ENCODE measurements around the gene ZNF407.

- no peak for TF ChIP-seq CTCF (IDR thresholded peaks at IDR 0.05; ENCODE audit: low read depth, low read length, poor library complexity, severe bottlenecking)
- no peak for TF ChIP-seq EZH2phosphoT487 (IDR thresholded peaks at IDR 0.05; ENCODE audit: borderline replicate concordance, low read length)
Observed at GRCh38 chr18:75045272-75045671, 447.6 kb downstream of the ZNF407 start.
